GM20000 (cell line): ENCODE measurements around the gene C11orf42.

Source experiments
- DNase-seq: peaks from one replicate; pipeline ENCODE4 v3.0.0; 2012; ENCODE audit warnings: low spot score
- CTCF ChIP-seq: IDR thresholded peaks from 2 replicates; pipeline ENCODE4 v1.5.1; 2012; ENCODE audit warnings: mild to moderate bottlenecking, control low read depth; ENCODE audit errors: extremely low read depth, missing control alignments

The C11orf42 gene

GRCh38 chr11:6253197-6253596, 47.8 kb downstream of the C11orf42 start:
- no peak for DNase-seq
- TF ChIP-seq CTCF = no peak

GRCh38 chr11:6258141-6258540, 52.8 kb downstream of the C11orf42 start:
- TF ChIP-seq CTCF = no peak
- DNase-seq = no peak

GRCh38 chr11:6258571-6259081, 53.3 kb downstream of the C11orf42 start:
- DNase-seq = no peak
- no peak for TF ChIP-seq CTCF

GRCh38 chr11:6260207-6260726, 54.9 kb downstream of the C11orf42 start:
- DNase-seq = no peak
- no peak for TF ChIP-seq CTCF
